ENCODE data around the gene ROCK2.

DNA sequence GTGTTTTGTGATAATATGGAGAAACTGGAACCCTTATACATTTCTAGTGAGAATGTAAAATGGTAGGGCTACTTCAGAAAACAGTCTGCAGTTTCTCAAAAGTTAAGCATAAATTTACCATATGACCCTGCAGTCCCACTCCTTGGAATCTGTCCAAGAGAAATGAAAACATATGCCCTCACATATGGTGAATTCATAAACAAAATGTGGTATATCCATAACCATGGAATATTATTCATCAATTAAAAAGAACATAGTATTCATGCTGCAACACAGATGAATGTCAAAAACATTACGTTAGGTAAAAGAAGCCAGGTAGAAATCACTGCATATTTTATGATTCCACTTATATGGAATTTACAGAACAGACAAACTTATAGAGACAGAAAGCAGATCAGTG, 11.8 kb downstream of the ROCK2 start:
- TF ChIP-seq CTCF (IDR thresholded peaks at IDR 0.05; ENCODE audit: poor library complexity) (no peak), EZH2 (IDR thresholded peaks at IDR 0.05; ENCODE audit: borderline replicate concordance) (no peak)
